HEK293T (cell line): Measurements from ENCODE around the gene ANXA6.

Experiments
- CTCF ChIA-PET: fragments of 350-600 bp; formaldehyde crosslinking; extraction: SDS; loops from one replicate; lab custom pipeline; 2021; ENCODE audit warnings: antibody characterized with exemption, inconsistent platforms; lab: Yijun Ruan, JAX
- POLR2A ChIA-PET: fragments of 350-600 bp; formaldehyde crosslinking; extraction: SDS; loops from one replicate; lab custom pipeline; 2020; ENCODE audit warnings: antibody characterized with exemption, inconsistent platforms; lab: Yijun Ruan, JAX
- DNase-seq: peaks from one replicate; pipeline ENCODE4 v3.0.0; 2012; ENCODE audit warnings: mixed read lengths; ENCODE audit errors: extremely low spot score
- ARNT ChIP-seq: fragments of 450-650 bp; IDR thresholded peaks from 2 replicates; pipeline ENCODE4 v1.6.1; 2017; ENCODE audit warnings: mild to moderate bottlenecking
- BHLHE40 ChIP-seq: fragments of 450-650 bp; IDR thresholded peaks from 2 replicates; pipeline ENCODE4 v1.6.1; 2016; ENCODE audit warnings: mild to moderate bottlenecking, moderate library complexity, borderline replicate concordance
- CTBP1 ChIP-seq: fragments of 450-650 bp; IDR thresholded peaks from 2 replicates; pipeline ENCODE4 v1.6.1; 2016; ENCODE audit warnings: borderline replicate concordance
- ELF4 ChIP-seq: fragments of 450-650 bp; IDR thresholded peaks from 2 replicates; pipeline ENCODE4 v1.6.1; 2017; ENCODE audit warnings: antibody characterized with exemption
- FOXA1 ChIP-seq: fragments of 450-650 bp; IDR thresholded peaks from 2 replicates; pipeline ENCODE4 v1.6.1; 2016; ENCODE audit warnings: mild to moderate bottlenecking
- FOXK2 ChIP-seq: fragments of 450-650 bp; IDR thresholded peaks from 2 replicates; pipeline ENCODE4 v1.6.1; 2016; ENCODE audit warnings: mild to moderate bottlenecking
- FOXM1 ChIP-seq: fragments of 450-650 bp; IDR thresholded peaks from 2 replicates; pipeline ENCODE4 v1.6.1; 2017; ENCODE audit warnings: mild to moderate bottlenecking, borderline replicate concordance
- HDGF ChIP-seq: fragments of 450-650 bp; IDR thresholded peaks from 2 replicates; pipeline ENCODE4 v1.6.1; 2017; ENCODE audit warnings: antibody characterized with exemption, borderline replicate concordance
- L3MBTL2 ChIP-seq: fragments of 450-650 bp; conservative IDR thresholded peaks from 2 replicates; pipeline ENCODE4 v1.6.1; 2016; ENCODE audit warnings: mild to moderate bottlenecking
- LEF1 ChIP-seq: fragments of 450-650 bp; IDR thresholded peaks from 2 replicates; pipeline ENCODE4 v1.6.1; 2017; ENCODE audit warnings: mild to moderate bottlenecking, borderline replicate concordance
- NFRKB ChIP-seq: fragments of 450-650 bp; IDR thresholded peaks from 2 replicates; pipeline ENCODE4 v1.6.1; 2016; ENCODE audit warnings: mild to moderate bottlenecking, moderate library complexity
- SP1 ChIP-seq: fragments of 450-650 bp; IDR thresholded peaks from 2 replicates; pipeline ENCODE4 v1.6.1; 2017
- SUZ12 ChIP-seq: fragments of 450-650 bp; IDR thresholded peaks from 2 replicates; pipeline ENCODE4 v1.6.1; 2016; ENCODE audit warnings: mild to moderate bottlenecking
- TARDBP ChIP-seq: fragments of 450-650 bp; IDR thresholded peaks from 2 replicates; pipeline ENCODE4 v1.6.1; 2016
- ZNF384 ChIP-seq: fragments of 450-650 bp; IDR thresholded peaks from 2 replicates; pipeline ENCODE4 v1.6.1; 2016
- TF ChIP-seq, protein P1 (sequence below): fragments of 450-650 bp; IDR thresholded peaks from 2 replicates; pipeline ENCODE4 v1.6.1; 2016

ANXA6 gene

GRCh38 chr5:151130922-151131891, 26.4 kb downstream of the ANXA6 start:
- CTCF ChIA-PET = interaction anchor here (0.7 kb wide), 1 partner anchor 15 kb away, joined by 3 read pairs; no protein-coding TSS in a partner anchor
- POLR2A ChIA-PET = interaction anchor here (1.0 to 2.1 kb wide), 2 partner anchors 26 to 122 kb away, joined by 3 to 6 read pairs; partner anchors contain the start of genes ANXA6 and GM2A
- TF ChIP-seq ELF4 (no peak), NFRKB (no peak), FOXA1 (no peak), SUZ12 (no peak), CTBP1 (no peak), SP1 (no peak), TARDBP (no peak), LEF1 (no peak), ARNT (no peak), HDGF (no peak), ZNF384 (no peak), FOXM1 (no peak), FOXK2 (no peak), BHLHE40 (no peak), L3MBTL2 (no peak)
- TF ChIP-seq, protein P1, sequence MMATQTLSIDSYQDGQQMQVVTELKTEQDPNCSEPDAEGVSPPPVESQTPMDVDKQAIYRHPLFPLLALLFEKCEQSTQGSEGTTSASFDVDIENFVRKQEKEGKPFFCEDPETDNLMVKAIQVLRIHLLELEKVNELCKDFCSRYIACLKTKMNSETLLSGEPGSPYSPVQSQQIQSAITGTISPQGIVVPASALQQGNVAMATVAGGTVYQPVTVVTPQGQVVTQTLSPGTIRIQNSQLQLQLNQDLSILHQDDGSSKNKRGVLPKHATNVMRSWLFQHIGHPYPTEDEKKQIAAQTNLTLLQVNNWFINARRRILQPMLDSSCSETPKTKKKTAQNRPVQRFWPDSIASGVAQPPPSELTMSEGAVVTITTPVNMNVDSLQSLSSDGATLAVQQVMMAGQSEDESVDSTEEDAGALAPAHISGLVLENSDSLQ = no peak
- DNase-seq = no peak

DNA sequence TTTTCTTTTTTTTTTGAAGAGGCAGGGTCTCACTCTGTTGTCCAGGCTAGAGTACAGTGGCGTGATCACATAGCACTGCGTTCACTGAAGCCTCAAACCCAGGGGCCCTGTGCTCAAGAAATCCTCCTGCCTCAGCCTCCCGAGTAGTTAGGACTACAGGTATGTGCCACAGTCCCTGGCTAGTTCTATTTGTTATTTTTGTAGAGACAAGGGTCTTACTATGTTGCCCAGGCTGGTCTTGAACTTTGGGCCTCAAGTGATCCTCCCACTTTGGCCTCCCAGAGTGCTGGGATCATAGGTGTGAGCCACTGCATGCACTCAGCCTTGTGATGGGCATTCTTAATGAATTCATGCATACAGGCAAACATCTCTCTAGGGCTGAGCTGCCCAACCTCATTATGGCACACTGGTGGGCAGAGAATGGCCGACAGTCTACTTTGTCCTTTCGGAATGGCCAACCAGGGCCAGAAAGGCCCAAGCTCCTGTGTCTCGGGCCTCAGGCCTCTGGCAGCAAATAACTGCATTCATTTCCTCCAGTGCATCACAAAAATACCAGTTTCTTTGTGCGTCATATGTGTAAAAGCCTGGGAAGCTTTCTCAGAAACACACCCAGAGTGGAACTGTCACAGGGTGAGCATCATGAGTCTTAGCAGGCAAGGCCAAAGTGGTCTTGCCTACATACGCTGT, 27.2 kb downstream of the ANXA6 start:
- POLR2A ChIA-PET = no interaction called here
- CTCF ChIA-PET = interaction anchor here (0.9 to 1.6 kb wide), 2 partner anchors 34 to 186 kb away, joined by 3 to 13 read pairs; no protein-coding TSS in a partner anchor
- TF ChIP-seq SP1 (no peak), HDGF (no peak), BHLHE40 (no peak), TARDBP (no peak)

GRCh38 chr5:151128817-151129216, 28.8 kb downstream of the ANXA6 start:
- CTCF ChIA-PET = interaction anchor here (0.6 to 1.6 kb wide), 3 partner anchors 17 to 107 kb away, joined by 3 to 13 read pairs (median 3); no protein-coding TSS in a partner anchor
- POLR2A ChIA-PET = no interaction called here
- no peak for TF ChIP-seq CTBP1
- no peak for TF ChIP-seq HDGF
- TF ChIP-seq TARDBP = no peak
- TF ChIP-seq BHLHE40 = no peak
- TF ChIP-seq ZNF384 = no peak
- TF ChIP-seq, protein P1 = no peak
- TF ChIP-seq ELF4 = no peak
- TF ChIP-seq FOXM1 = no peak
- no peak for TF ChIP-seq FOXA1
- TF ChIP-seq NFRKB = no peak
- no peak for TF ChIP-seq ARNT
- TF ChIP-seq FOXK2 = no peak
- TF ChIP-seq L3MBTL2 = no peak
- no peak for TF ChIP-seq LEF1
- no peak for TF ChIP-seq SUZ12
- TF ChIP-seq SP1 = no peak
- no peak for DNase-seq

More for the DNA sequence above, 27.2 kb downstream of the ANXA6 start:
- DNase-seq = no peak

- no peak for DNase-seq
Observed at GRCh38 chr5:151127926-151128325, 29.7 kb downstream of the ANXA6 start.

More at GRCh38 chr5:151127926-151128325, 29.7 kb downstream of the ANXA6 start:
- ChIA-PET POLR2A (no interaction called here), CTCF (interaction anchor here (2.8 kb wide), 1 partner anchor 36 kb away, joined by 91 read pairs; no protein-coding TSS in a partner anchor)
- TF ChIP-seq ELF4 (no peak), FOXK2 (no peak), LEF1 (no peak), ARNT (no peak), NFRKB (no peak), FOXM1 (no peak), TARDBP (no peak), HDGF (no peak), ZNF384 (no peak), CTBP1 (no peak), SP1 (no peak), FOXA1 (no peak), L3MBTL2 (no peak), SUZ12 (no peak), BHLHE40 (no peak)
- TF ChIP-seq, protein P1 = no peak
